GM23338 (cell line): ENCODE results near the gene ABCC3. TPM values are rescaled to one million over a fixed set of nuclear protein-coding genes. Genes with fewer than 3 reads are reported as not detected.

Experiments
- ATAC-seq: fragments of 200-7000 bp; cut with Tn5 transposase; 3 replicates; pipeline ENCODE4 v1.9.1; 2020
- DNase-seq: peaks from one replicate; pipeline ENCODE4 v3.0.0-alpha.2; 2015; ENCODE audit warnings: low spot score
- H2AFZ ChIP-seq: fragments of 200-600 bp; sonication (generic); 2 replicates; pipeline ENCODE4 v1.8.0; 2016; ENCODE audit warnings: antibody characterized with exemption, mild to moderate bottlenecking, moderate library complexity
- H3F3A ChIP-seq: fragments of 200-600 bp; sonication (generic); replicated peaks from 2 replicates; pipeline ENCODE4 v1.8.0; 2017; ENCODE audit warnings: antibody characterized with exemption, mixed run types, low read depth
- H3K27ac ChIP-seq: fragments of 200-600 bp; sonication (generic); 2 replicates; pipeline ENCODE4 v1.6.1; 2016; ENCODE audit warnings: low read depth
- H3K27me3 ChIP-seq: fragments of 200-600 bp; sonication (generic); 2 replicates; pipeline ENCODE4 v1.8.0; 2016; ENCODE audit warnings: mild to moderate bottlenecking, mixed run types, moderate library complexity; ENCODE audit not compliant: insufficient read depth
- H3K36me3 ChIP-seq: fragments of 200-600 bp; sonication (generic); 2 replicates; pipeline ENCODE4 v1.8.0; 2016; ENCODE audit warnings: mild to moderate bottlenecking; ENCODE audit not compliant: insufficient read depth
- H3K4me1 ChIP-seq: fragments of 200-600 bp; sonication (generic); 2 replicates; pipeline ENCODE4 v1.8.0; 2016; ENCODE audit warnings: mild to moderate bottlenecking, moderate library complexity; ENCODE audit not compliant: insufficient read depth
- H3K4me2 ChIP-seq: fragments of 200-600 bp; sonication (generic); 2 replicates; pipeline ENCODE4 v1.7.1; 2017; ENCODE audit warnings: mixed run types
- H3K4me3 ChIP-seq: fragments of 200-600 bp; sonication (generic); 2 replicates; pipeline ENCODE4 v1.6.1; 2016; ENCODE audit warnings: mixed run types
- H3K79me2 ChIP-seq: fragments of 200-600 bp; sonication (generic); replicated peaks from 2 replicates; pipeline ENCODE4 v1.8.0; 2017; ENCODE audit warnings: mild to moderate bottlenecking; ENCODE audit not compliant: insufficient read depth
- H3K9me2 ChIP-seq: fragments of 200-600 bp; sonication (generic); 2 replicates; pipeline ENCODE4 v1.8.0; 2017; ENCODE audit not compliant: insufficient read depth
- H4K20me1 ChIP-seq: fragments of 200-600 bp; sonication (generic); replicated peaks from 2 replicates; pipeline ENCODE4 v1.8.0; 2017; ENCODE audit warnings: mild to moderate bottlenecking; ENCODE audit not compliant: insufficient read depth
- H3K27ac Mint-ChIP-seq: 2 replicates; pipeline ENCODE4 v1.8.0; 2020; ENCODE audit warnings: inconsistent platforms, mild to moderate bottlenecking, moderate library complexity, mixed read lengths
- H3K27me3 Mint-ChIP-seq: 3 replicates; pipeline ENCODE4 v1.8.0; 2022; ENCODE audit warnings: low read depth, mild to moderate bottlenecking, moderate library complexity, mixed read lengths, inconsistent platforms; ENCODE audit not compliant: insufficient read depth, poor library complexity
- H3K36me3 Mint-ChIP-seq: 3 replicates; pipeline ENCODE4 v1.8.0; 2021; ENCODE audit warnings: low read depth, mild to moderate bottlenecking, inconsistent platforms, moderate library complexity, mixed read lengths
- H3K4me1 Mint-ChIP-seq: 3 replicates; pipeline ENCODE4 v1.8.0; 2020; ENCODE audit warnings: mild to moderate bottlenecking, inconsistent platforms, mixed read lengths
- H3K4me3 Mint-ChIP-seq: 3 replicates; pipeline ENCODE4 v1.8.0; 2021; ENCODE audit warnings: moderate library complexity, mild to moderate bottlenecking, inconsistent platforms, mixed read lengths
- H3K9me3 Mint-ChIP-seq: 3 replicates; pipeline ENCODE4 v1.8.0; 2020; ENCODE audit warnings: moderate library complexity, mild to moderate bottlenecking, inconsistent platforms, mixed read lengths
- CREB1 ChIP-seq: fragments of 250-450 bp; sonication (Bioruptor Pico); IDR thresholded peaks from 2 replicates; pipeline ENCODE4 v1.5.0; 2020; ENCODE audit warnings: low read depth, mild to moderate bottlenecking, moderate library complexity
- CTCF ChIP-seq, 2 experiments: fragments of 200-600 bp in 1 of 2; sonication (generic) in 1 of 2; conservative IDR thresholded peaks; 2 replicates each; pipeline versions ENCODE4 v1.5.1 to v1.6.1; 2016 to 2017; ENCODE audit warnings: antibody characterized with exemption in 2 of 2, low read depth in 2 of 2, mild to moderate bottlenecking in 2 of 2, moderate library complexity in 1 of 2
- EZH2phosphoT487 ChIP-seq: fragments of 200-600 bp; sonication (generic); IDR thresholded peaks from one replicate; pipeline ENCODE4 v1.8.1; 2018; ENCODE audit warnings: antibody characterized with exemption; ENCODE audit not compliant: unreplicated experiment
- STAT1 ChIP-seq: IDR thresholded peaks from one replicate; pipeline ENCODE4 v1.6.1; 2016; ENCODE audit warnings: antibody characterized with exemption; ENCODE audit not compliant: unreplicated experiment
- ZNF114 ChIP-seq: fragments of 250-450 bp; sonication (Bioruptor Pico); IDR thresholded peaks from 2 replicates; pipeline ENCODE4 v1.5.0; 2020; ENCODE audit warnings: mild to moderate bottlenecking, moderate library complexity
- ZNF462 ChIP-seq: fragments of 250-450 bp; sonication (Bioruptor Pico); IDR thresholded peaks from 2 replicates; pipeline ENCODE4 v1.5.0; 2020; ENCODE audit warnings: mild to moderate bottlenecking, moderate library complexity
- polyA plus RNA-seq: library from polyadenylated mRNA; unstranded; fragments of >200 nt; fragmentation: Nextera tagmentation; extraction: Ambion mirVana; gene quantifications from 2 replicates; pipeline ENCODE4 v1.2.1, GENCODE V29; 2016
- total RNA-seq: library from RNA; depleted of rRNA; stranded (reverse); fragments of >200 nt; shearing (Covaris generic); gene quantifications from 2 replicates; pipeline ENCODE4 v1.2.3, GENCODE V29; 2014

Gene ABCC3
- total and polyA plus RNA-seq, 2 experiments from 2014 or later, result not detected

- Histone ChIP-seq H3F3A (no peaks in the 10 kb centered on the region), H3K9me2 (no peaks in the 10 kb centered on the region), H3K27me3 (no peaks in the 10 kb centered on the region), H3K79me2 (no peaks in the 10 kb centered on the region), H3K4me1 (peaks cover 6% of the 10 kb centered on the region; the same call in 1 of the 2 replicates), H3K4me3 (no peak overlapping the region), H2AFZ (no peak overlapping the region), H4K20me1 (no peaks in the 10 kb centered on the region), H3K36me3 (no peaks in the 10 kb centered on the region), H3K4me2 (no peak overlapping the region), H3K27ac (no peak overlapping the region)
- peaks cover 33% of the 10 kb centered on the region for H3K4me1 Mint-ChIP-seq
- peaks cover 28% of the 10 kb centered on the region for H3K27me3 Mint-ChIP-seq
- H3K4me3 Mint-ChIP-seq, result no peak overlapping the region
- no peak for DNase-seq
- no peak for ATAC-seq
- H3K36me3 Mint-ChIP-seq, result no peaks in the 10 kb centered on the region
- H3K27ac Mint-ChIP-seq, result no peak overlapping the region
- H3K9me3 Mint-ChIP-seq, result no peaks in the 10 kb centered on the region
- TF ChIP-seq ZNF114 (CRISPR knock-in tag), result no peak
- TF ChIP-seq CTCF (conservative IDR thresholded peaks at IDR 0.05; ENCODE audit: low read depth in 2 of 2), result no peak
- TF ChIP-seq CREB1 (CRISPR knock-in tag), result no peak
- no peak for TF ChIP-seq EZH2phosphoT487
- TF ChIP-seq ZNF462 (CRISPR knock-in tag), result no peak
- TF ChIP-seq STAT1, result no peak
Observed at GRCh38 chr17:50588391-50589049, 46.2 kb upstream of the ABCC3 start.
